SK-MEL-5 (cell line): ENCODE measurements around the gene LRP1-AS. TPM values are rescaled to one million over a fixed set of nuclear protein-coding genes. Genes with fewer than 3 reads are reported as not detected.
"Not testable (repeated sequence)": the region's sequence is repeated elsewhere in the genome, so short reads cannot be mapped to it uniquely, and the experiment has no call there.

Experiments
- DNase-seq: peaks from one replicate; pipeline ENCODE4 v3.0.0-alpha.2; 2016; ENCODE audit warnings: low read depth, low spot score
- in situ Hi-C: cut with HindIII; loops from 2 replicates; pipeline ENCODE4 v1.10.0; 2016; ENCODE audit warnings: low sequenced_read_pairs, high pct_unique_total_duplicates, low pct_unique_long_range_greater_than_20kb
- total RNA-seq: library from RNA; depleted of rRNA; stranded (reverse); fragments of >200 nt; shearing (Covaris generic); gene quantifications from 2 replicates; pipeline ENCODE4 v1.2.3, GENCODE V29; 2014

LRP1-AS gene
- total RNA-seq, 1 experiment from 2014 or later = not detected

DNA sequence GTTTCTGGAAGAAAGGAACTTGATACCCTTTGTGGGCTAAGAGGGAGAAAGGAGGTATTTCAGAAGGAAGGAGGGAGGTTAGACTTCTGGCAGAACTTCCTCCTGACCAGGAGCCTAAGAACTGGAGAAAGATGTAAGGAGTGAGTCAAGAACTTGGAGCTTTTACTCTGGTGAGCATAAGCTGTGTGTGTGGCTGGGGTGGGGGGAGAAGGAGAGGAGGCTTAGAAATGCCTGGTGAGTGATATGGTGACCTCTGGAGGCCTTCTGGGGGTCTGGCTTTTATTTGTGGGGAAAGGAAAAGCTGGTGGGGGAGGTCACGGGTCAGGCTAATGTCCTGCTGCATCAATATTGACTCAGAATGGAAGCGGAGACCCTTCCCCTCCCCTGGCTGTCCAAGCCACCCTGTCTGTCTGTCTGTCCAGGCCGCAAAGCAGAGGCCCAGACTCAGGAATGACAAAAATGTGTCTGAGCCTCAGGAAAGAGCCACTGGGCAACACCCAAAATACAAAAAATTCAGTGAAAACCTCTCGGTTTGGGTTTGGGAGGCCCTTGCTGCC, 14.3 kb downstream of the LRP1-AS start:
- DNase-seq = no peak
- in situ Hi-C loops = no loop called here

DNA sequence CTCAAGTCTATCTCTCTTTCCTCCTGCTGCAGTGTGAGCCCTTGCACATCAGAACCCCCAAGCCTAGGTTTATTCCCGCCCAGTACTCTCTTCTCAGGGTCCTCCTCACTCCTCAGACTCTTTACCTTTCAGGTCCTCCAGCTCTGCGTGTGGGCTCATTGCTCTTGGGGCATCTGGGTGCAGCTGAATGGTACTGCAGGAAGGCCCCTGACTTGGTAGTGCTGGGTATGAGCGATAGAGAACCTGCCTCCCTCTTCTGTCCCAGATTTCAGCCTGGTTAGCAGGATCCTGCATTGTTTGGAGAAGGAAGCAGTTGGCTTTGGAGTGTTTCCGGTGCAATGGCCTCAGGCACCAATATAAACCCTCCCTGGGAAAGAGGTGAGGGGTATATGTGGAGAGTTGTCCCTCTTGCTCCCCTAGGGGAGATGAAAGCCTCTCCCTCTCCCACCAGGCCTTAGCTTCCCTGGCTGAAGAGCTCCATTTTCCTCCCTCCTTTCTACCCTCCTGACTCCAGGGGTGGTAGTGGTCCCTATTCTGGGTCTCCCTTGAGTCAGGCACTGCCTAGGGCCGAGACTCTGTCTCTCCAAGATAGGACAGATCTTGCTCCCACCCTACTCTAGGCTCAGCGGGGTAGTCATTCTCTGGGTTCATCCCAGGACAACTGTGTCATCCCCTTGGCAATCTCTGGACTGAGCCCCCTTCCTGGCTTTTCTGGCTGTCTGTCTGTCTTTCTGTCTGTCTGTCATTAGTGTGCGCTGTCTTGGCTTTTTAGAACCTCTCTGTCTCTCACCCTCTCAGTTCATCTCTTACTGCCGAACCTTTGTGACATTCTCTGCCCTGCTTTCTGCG, 15.3 kb downstream of the LRP1-AS start:
- DNase-seq = no peak
- in situ Hi-C loops = no loop called here

DNA sequence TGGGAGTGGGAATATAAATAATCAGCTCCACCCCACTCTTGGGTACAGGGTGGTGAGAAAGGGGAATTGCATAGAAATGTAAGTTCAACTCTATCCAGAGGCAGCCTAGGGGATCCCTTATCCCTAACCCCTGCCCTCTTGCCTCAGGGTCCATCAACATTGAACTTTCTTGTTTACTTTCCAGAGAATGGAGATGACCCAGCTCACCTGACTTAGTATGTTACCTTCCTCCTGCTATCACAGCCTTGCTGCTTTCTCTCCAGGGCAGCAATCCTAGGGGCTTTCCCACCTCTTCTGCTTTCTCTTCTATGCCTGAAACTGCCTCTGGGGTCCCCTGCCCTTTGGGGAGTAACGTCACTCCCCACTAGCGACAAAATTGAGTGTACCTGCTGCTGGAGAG, 16.5 kb downstream of the LRP1-AS start:
- DNase-seq = no peak
- in situ Hi-C loops = no loop called here

DNA sequence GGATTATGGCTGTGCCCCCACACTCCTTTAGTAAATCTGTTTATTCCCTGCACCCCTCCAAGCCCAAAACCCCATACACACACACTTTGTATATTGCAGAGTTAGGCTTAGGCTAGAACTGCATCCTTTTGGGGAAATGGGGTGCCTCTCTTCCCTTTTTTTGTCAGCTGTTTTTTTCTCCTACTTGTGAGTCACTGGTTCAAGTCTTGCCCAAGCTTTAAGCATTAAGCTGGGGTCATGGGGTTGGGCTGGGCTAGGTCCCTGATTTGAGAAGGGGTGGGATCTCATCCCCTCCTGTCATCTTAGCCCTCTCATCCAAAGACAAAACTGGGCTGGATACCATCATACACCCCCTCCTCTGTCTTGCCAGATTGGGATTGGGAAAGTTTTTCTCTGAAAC, 17.5 kb downstream of the LRP1-AS start:
- no peak for DNase-seq

DNA sequence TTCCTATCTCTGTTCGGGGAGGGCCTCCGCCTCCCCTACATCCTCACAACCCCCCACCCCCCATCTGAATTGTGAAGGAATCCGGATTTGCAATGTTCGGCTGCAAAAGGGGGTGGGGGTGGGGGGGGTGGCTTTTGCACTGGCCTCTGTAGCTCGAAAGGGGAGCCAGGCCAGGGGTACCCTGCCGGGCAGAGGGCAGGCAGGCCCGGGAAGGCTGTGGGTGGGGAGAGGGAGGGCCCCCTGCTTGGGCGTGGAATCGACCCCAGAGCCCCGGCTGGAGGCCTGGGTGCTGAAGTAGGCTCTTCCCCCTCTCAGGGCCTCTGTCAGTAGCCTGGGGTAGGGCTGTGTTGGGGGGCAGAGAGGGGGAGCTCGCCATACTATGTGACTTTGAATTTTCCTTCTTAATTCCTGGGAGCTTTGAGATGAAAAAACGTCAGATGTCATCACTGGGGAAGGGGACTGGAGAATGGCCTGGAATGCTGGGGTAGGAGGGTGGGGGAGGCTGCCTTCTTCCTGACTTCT, 18.0 kb downstream of the LRP1-AS start:
- no peak for DNase-seq
- in situ Hi-C loops = no loop called here

More for the DNA sequence above, 17.5 kb downstream of the LRP1-AS start:
- in situ Hi-C loops = no loop called here

DNA sequence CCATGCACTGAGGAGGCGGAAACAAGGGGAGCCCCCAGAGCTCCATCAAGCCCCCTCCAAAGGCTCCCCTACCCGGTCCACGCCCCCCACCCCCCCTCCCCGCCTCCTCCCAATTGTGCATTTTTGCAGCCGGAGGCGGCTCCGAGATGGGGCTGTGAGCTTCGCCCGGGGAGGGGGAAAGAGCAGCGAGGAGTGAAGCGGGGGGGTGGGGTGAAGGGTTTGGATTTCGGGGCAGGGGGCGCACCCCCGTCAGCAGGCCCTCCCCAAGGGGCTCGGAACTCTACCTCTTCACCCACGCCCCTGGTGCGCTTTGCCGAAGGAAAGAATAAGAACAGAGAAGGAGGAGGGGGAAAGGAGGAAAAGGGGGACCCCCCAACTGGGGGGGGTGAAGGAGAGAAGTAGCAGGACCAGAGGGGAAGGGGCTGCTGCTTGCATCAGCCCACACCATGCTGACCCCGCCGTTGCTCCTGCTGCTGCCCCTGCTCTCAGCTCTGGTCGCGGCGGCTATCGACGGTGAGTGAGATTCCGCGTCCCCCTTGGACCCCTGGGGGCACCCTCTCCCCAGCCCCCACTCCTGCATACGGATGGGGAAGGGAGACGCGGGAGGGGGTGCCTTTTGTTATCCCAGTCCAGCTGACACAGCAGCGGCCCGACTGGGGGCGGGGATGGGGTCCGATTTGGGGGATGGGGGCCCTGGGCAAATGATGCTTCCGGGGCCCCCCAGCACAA, 18.7 kb downstream of the LRP1-AS start:
- in situ Hi-C loops = no loop called here
- no peak for DNase-seq

DNA sequence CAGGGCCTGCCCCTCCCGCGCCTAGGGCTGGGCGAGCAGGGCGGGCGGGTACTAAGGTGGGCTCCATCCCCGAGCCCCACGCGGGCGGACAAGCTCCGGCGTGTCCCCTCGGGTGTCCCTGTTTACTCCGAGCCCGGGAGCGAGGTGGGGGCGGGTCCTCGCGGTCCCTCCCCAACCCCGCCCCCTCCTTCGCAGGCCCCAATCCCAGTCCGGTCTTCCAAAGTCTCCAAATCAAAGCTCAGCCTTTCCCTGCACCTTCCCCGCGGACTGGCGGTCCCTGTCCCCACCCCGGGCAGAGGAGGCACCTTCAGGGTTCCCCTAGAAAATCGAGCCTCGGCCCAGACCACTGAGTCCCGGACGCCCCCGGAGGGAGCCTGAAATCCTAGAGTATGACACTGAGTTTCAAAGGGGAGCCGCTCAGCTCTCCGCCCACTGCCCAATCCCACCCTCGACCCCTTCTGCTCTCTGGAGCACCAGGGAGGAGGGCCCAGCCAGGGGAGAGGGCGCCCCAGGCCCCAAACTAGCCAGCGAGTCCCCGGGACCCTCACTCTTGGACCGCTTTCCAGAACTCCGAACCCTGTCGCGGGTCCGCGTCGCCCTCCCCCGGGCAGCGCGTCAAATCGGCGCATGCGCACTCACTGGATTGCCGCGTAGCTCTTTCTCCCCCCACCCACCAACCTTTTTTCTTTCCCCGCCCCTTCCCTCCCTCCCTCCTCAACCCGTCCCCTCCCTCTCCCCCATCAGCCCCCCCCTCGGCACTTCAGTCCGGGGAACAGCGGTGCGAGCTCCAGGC, 19.5 kb downstream of the LRP1-AS start, which contains the start of gene LRP1:
Gene LRP1 (plus strand): TSS at position 758 of the 793 bp plus-strand sequence. CDS start 482 bp downstream, outside the sequence.
- DNase-seq = peak; percentile 79
- in situ Hi-C loops = no loop called here

DNA sequence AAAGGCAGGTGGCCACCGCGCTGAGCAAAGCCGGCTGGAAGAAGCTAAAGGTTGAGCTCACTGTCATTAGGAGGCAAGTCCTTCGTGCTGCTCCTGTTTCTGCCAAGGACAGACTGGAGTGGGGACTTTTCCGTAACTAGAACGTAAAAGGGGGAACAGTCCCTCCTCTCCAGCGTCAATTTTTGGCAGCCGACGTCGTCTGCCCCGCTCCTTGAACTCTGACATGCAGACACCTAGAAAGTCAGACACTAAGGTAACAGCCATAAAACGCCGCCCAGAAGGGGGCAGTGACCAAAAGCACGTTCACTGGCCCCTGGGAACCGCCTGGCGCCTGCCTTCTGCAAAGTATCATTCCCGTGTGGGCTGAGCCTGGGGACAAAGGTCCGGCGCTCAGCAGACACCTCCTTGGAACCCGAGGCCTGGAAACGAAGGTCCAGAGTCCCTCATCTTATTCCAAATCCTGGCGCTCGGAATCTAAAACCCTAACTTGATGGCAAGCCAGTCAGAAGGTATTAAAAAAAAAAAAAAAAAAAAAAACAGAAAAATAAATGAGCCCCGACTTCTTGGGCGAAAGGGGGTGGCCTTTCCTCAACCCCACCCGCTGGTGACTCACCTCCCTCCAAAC, 20.2 kb downstream of the LRP1-AS start:
- DNase-seq = peak; percentile 24
- in situ Hi-C loops = no loop called here

DNA sequence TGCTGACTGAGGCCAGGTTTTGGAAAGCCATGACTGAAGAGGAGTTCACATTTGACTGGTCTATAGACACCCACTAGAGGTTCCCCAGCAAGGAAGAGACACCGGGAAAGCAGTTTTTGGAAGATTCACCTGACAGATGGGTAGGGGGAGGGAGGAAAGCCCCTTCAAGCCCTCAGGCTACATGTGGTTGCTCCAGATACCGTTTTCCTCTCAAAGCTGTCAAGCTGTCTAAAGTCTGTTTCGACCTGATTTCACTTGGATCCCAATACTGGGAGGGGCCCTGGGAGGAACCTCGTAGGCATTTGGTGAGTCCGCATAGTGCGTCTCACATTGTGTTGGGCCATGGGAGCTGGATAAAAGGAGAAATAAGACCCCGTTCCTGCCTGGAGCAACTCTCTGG, 20.9 kb downstream of the LRP1-AS start:
- in situ Hi-C loops = no loop called here
- no peak for DNase-seq

DNA sequence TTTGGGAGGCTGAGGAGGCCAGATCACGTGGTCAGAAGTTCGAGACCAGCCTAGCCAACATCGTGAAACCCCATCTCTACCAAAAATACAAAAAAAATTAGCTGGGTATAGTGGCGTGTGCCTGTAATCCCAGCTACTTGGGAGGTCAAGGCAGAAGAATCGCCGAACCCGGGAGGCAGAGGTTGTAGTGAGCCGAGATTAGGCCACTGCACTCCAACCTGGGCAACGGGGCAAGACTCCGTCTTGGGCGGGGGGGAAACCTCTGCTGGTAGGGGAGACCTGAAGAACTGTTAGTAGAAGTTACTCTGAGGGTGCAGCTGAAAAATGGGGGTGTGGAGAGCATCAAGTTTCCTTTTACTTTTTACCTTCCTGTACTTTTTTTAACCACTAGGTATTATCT, 21.4 kb downstream of the LRP1-AS start:
- in situ Hi-C loops = no loop called here
- DNase-seq = no peak

DNA sequence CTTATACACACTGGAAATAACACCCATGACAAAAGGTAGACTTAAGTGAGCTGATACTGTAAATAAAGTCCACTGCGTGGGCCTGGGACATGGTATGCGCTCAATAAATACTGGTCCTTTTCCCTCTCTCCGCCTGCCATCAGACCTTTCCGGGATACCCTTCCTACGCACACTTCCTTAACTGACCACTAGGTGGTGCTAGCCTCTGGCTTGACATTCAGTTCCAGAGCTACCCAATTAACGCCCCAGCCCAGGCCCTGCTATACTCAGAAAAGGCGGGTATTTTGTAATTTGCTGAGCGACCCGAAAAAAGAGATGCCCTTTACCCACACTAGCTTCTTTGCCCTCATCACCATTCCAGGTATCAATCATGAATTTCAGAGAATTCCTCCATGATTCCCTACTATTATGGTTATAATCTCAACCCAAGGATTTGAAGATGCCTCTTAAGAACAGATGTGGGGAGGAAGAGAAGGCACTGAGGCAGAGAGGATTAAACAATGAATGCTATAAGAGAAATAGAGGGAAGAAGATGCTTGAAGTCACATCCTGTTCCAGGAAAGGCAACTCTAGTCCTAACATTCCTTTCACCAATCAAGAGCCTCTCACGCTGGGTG, 23.1 kb downstream of the LRP1-AS start:
- DNase-seq = peak; percentile 86
- in situ Hi-C loops = no loop called here

DNA sequence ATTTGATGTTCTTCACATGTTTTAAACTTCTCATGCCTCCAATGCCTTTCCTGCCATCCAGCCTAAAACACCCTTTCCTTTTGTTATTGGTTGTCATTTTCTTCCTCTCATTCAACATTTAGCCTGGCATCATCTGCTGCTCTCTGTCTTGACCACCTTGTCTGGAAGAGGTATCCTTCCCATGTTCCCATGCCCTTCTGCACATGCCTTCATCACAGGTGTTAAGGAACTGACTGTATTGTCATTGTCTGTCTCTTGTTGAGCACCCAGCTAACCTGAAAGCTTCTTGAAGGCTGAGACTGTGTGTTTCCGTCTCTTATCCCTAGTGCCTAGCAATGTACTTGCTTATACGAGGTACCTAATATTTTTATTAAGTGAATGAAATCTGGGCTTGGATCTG, 23.6 kb downstream of the LRP1-AS start:
- in situ Hi-C loops = no loop called here
- DNase-seq = no peak

DNA sequence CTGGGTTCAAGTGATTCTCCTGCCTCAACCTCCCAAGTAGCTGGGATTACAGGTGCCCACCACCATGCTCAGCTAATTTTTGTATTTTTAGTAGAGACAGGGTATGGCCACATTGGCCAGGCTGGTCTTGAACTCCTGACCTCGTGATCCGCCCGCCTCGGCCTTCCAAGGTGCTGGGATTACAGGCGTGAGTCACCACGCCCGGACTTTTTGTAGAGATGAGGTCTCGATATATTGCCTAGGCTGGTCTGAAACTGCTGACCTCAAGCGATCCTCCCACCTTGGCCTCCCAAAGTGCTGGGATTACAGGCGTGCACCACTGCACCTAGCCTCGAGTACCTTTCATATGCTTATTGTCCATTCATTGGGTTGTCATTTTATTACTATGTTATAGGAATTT, 26.7 kb downstream of the LRP1-AS start:
- in situ Hi-C loops, DNase-seq: not testable (repeated sequence)

DNA sequence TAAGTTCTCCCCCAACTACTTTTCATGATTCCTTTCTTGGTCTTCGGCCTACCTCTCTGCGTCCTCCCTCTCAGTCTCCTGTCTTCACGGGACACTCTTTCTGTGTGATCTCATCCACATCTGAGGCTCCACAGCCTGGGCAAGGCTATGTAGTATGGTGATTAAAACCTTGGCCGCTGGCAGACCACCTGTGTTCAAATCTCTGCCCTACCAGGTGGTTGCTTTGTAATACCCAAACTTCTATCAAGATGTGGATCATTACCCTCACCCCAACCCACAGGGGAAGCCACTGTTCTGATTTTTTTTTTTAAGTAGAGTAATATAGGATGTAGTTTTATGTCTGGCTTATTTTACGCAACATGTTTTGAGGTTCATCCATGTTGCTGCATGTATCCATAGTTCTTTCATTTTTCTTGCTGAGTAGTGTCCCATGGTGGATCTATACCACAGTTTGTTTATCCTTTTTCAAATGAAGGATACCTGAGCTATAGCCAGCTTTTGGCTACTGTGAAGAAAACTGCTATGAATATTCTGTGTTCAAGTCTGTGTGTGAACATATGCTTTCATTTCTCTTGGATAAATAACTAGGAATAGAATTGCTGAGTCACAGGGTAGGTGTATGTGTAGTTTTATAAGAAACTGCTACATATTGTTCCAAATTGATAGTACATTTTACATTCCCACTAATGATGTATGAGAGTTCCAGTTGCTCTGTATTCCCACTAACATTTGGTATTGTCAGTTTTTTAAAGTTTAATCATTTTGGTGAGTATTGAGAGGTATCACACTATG, 27.9 kb downstream of the LRP1-AS start:
- no peak for DNase-seq
- in situ Hi-C loops = no loop called here

DNA sequence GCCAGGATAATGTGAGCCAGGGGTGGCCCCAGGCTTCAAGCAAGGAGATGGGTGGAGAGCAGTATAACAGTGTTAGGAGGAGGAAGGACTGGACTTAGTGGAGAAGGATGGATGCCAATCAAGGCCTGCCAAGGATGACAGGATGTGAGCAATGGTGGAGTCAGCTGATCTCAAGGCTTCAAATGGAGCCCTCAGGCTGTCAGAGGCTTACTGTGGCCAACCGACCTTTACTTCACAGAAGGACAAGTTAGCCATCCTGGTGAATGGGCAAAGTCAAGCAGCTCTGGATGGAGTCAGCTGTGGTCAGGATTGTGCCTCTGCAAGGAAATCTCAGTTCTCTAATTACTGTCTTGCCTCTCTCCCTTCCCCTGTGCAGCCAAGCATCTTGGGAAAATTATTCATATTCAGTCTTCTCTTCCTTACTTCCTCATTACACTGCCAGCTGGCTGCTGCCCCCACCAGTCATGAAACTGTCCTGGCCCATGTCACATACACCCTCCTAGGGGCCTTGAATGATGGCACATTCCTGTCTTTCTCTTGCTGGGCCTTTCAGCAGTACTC, 28.6 kb downstream of the LRP1-AS start:
- peak; percentile 63 for DNase-seq
- in situ Hi-C loops = no loop called here
